B cell (primary cell): Measurements from ENCODE around the gene CACUL1. TPM values are rescaled to one million over a fixed set of nuclear protein-coding genes. Genes with fewer than 3 reads are reported as not detected.

Experiments
- ATAC-seq: fragments of 200-7000 bp; cut with Tn5 transposase; one replicate; pipeline ENCODE4 v1.10.0; 2021; ENCODE audit warnings: low read depth, mild to moderate bottlenecking, moderate number of reproducible peaks, moderate library complexity
- CTCF ChIA-PET: fragments of 350-600 bp; sonication (Branson Sonifier 250); formaldehyde crosslinking; loops from one replicate; lab custom pipeline; 2021; ENCODE audit warnings: antibody characterized with exemption, inconsistent platforms; lab: Charles Lee
- POLR2A ChIA-PET: fragments of 350-600 bp; sonication (Branson Sonifier 250); formaldehyde crosslinking; loops from one replicate; lab custom pipeline; 2021; ENCODE audit warnings: antibody characterized with exemption; lab: Charles Lee
- DNase-seq: peaks from one replicate; pipeline ENCODE4 v3.0.0; 2013
- H2AFZ ChIP-seq: 2 replicates; pipeline ENCODE4 v1.6.1; 2012; ENCODE audit warnings: mild to moderate bottlenecking, low read depth, low read length; ENCODE audit not compliant: insufficient read depth, poor library complexity, severe bottlenecking
- H3K27ac ChIP-seq, 2 donors: 1 replicate in 1 of 2; 2 replicates in 1 of 2; pipeline ENCODE4 v1.5.1; 2012 to 2013; ENCODE audit warnings: low read length in 2 of 2, mild to moderate bottlenecking in 2 of 2, moderate library complexity in 1 of 2
- H3K27me3 ChIP-seq, 4 experiments: fragments of 200-600 bp in 1 of 4; sonication (generic) in 1 of 4; replicated peaks in 1 of 4; 1 replicate in 2 of 4; 2 replicates in 2 of 4; pipeline versions ENCODE4 v1.6.1 to v1.7.0; 2013 to 2016; ENCODE audit warnings: low read length in 3 of 4, mild to moderate bottlenecking in 2 of 4, mixed read lengths in 1 of 4, moderate library complexity in 1 of 4; ENCODE audit not compliant: insufficient read depth in 4 of 4, control insufficient read depth in 3 of 4; ENCODE audit errors: control extremely low read depth in 1 of 4
- H3K36me3 ChIP-seq, 2 experiments: replicated peaks in 1 of 2; 1 replicate in 1 of 2; 2 replicates in 1 of 2; pipeline versions ENCODE4 v1.6.1 to v1.7.1; 2013; ENCODE audit warnings: low read length in 1 of 2; ENCODE audit not compliant: insufficient read depth in 2 of 2, control insufficient read depth in 1 of 2; ENCODE audit errors: control extremely low read depth in 1 of 2, extremely low read depth in 1 of 2
- H3K4me1 ChIP-seq, 2 donors: fragments of 200-600 bp in 1 of 2; sonication (generic) in 1 of 2; 1 replicate in 1 of 2; 2 replicates in 1 of 2; pipeline versions ENCODE4 v1.5.1 to v1.6.1; 2013 to 2017; ENCODE audit warnings: low read length in 2 of 2; ENCODE audit not compliant: control insufficient read depth in 2 of 2, insufficient read depth in 2 of 2
- H3K4me2 ChIP-seq: replicated peaks from 2 replicates; pipeline ENCODE3; 2012; ENCODE audit warnings: mild to moderate bottlenecking, low read depth, low read length; ENCODE audit not compliant: poor library complexity, severe bottlenecking
- H3K4me3 ChIP-seq, 5 experiments: fragments of 200-600 bp in 1 of 5; sonication (generic) in 1 of 5; 1 replicate in 3 of 5; 2 replicates in 2 of 5; pipeline versions ENCODE4 v1.5.1 to v1.7.0; 2011 to 2016; ENCODE audit warnings: low read length in 4 of 5, mild to moderate bottlenecking in 4 of 5, low read depth in 2 of 5, control low read depth in 1 of 5, moderate library complexity in 1 of 5; ENCODE audit not compliant: insufficient read depth in 1 of 5; ENCODE audit errors: control extremely low read depth in 1 of 5, extremely low read depth in 1 of 5
- H3K79me2 ChIP-seq: fragments of 200-600 bp; sonication (generic); one replicate; pipeline ENCODE4 v1.6.0; 2016; ENCODE audit warnings: low read length; ENCODE audit not compliant: control insufficient read depth, insufficient read depth
- H3K9ac ChIP-seq: fragments of 200-600 bp; sonication (generic); 2 replicates; pipeline ENCODE4 v1.6.1; 2017; ENCODE audit warnings: mild to moderate bottlenecking, low read length, moderate library complexity
- H3K9me3 ChIP-seq, 3 donors: one replicate each; pipeline versions ENCODE4 v1.6.1 to v1.7.1; 2013; ENCODE audit warnings: low read length in 2 of 3; ENCODE audit not compliant: control insufficient read depth in 2 of 3, insufficient read depth in 1 of 3; ENCODE audit errors: control extremely low read depth in 1 of 3
- H4K20me1 ChIP-seq: 2 replicates; pipeline ENCODE4 v1.6.0; 2012; ENCODE audit warnings: mild to moderate bottlenecking, low read length; ENCODE audit not compliant: insufficient read depth, control insufficient read depth, poor library complexity, severe bottlenecking
- H3K27ac Mint-ChIP-seq: one replicate; pipeline ENCODE4 v1.8.0; 2021; ENCODE audit warnings: mixed read lengths
- H3K27me3 Mint-ChIP-seq: one replicate; pipeline ENCODE4 v1.8.0; 2021; ENCODE audit warnings: mixed read lengths
- H3K4me1 Mint-ChIP-seq: one replicate; pipeline ENCODE4 v1.8.0; 2021; ENCODE audit warnings: mixed read lengths
- H3K4me3 Mint-ChIP-seq: one replicate; pipeline ENCODE4 v1.8.0; 2021; ENCODE audit warnings: mixed read lengths
- H3K9me3 Mint-ChIP-seq: one replicate; pipeline ENCODE4 v1.8.0; 2022; ENCODE audit warnings: mixed read lengths; ENCODE audit not compliant: insufficient read depth
- EZH2 ChIP-seq: IDR thresholded peaks from 2 replicates; pipeline ENCODE4 v1.6.1; 2012; ENCODE audit warnings: borderline replicate concordance, low read depth, mild to moderate bottlenecking, moderate library complexity, low read length; ENCODE audit not compliant: insufficient read depth, poor library complexity, severe bottlenecking
- WGBS: methylation state at CpG from one replicate; pipeline ENCODE4 v1.1.5; 2013; ENCODE audit warnings: missing lambda C conversion rate; ENCODE audit not compliant: insufficient coverage; 5-methylcytosine and 5-hydroxymethylcytosine counted together
- intact Hi-C: fragments of 100-400 bp; cut with micrococcal nuclease; formaldehyde crosslinking; loops from one replicate; pipeline ENCODE4 v1.10.0; 2022
- polyA plus RNA-seq: library from polyadenylated mRNA; depleted of rRNA; stranded (reverse); fragments of >200 nt; gene quantifications from 2 replicates; pipeline ENCODE4 v1.2.3, GENCODE V29; 2012
- total RNA-seq, 2 donors: library from RNA; stranded (reverse); fragments of 120-200 nt in 1 of 2; gene quantifications; 1 replicate in 1 of 2; 2 replicates in 1 of 2; pipeline versions ENCODE4 v1.2.3 to v1.2.4, GENCODE V29; 2013 to 2022
- TF ChIP-seq, protein P1 (sequence below): fragments of 200-600 bp; IDR thresholded peaks from one replicate; pipeline ENCODE4 v1.8.0; 2022; ENCODE audit warnings: antibody characterized with exemption, mild to moderate bottlenecking

The CACUL1 gene
- total and polyA plus RNA-seq, 2 donors (not counting 1 experiment from before 2014, with no cell fraction given) = 7.4 to 39.5 TPM

DNA sequence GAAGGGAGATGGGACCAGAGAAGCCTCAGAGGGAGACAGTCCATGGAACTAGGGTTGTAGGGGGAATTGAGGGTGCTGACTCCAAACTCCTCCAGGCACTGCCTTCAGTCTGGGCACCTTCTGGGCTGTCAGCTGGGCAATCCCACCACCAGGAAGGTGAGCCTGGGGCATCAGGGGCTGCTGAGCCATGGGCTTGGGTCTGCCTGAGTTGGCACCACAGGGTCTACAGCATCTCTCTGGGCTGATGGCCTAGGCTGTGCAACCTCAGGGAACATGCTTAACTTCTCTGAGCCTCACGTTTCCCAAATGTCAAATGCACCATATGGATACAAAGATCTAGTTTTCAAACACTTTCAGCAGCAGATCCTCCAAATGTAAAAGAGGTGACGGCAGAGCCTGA lies 112.5 kb downstream of the CACUL1 start:
- intact Hi-C loops = no loop called here
- Histone ChIP-seq H2AFZ (no peak overlapping the region), H3K79me2 (no peaks in the 10 kb centered on the region), H3K27me3 (no peaks in the 10 kb centered on the region), H3K27ac (no peak overlapping the region), H4K20me1 (no peaks in the 10 kb centered on the region), H3K9ac (no peak overlapping the region), H3K9me3 (peaks cover 0 to 22% (median 4%) of the 10 kb centered on the region in 3 donors), H3K4me1 (no peaks in the 10 kb centered on the region), H3K4me3 (no peak overlapping the region), H3K4me2 (no peak overlapping the region), H3K36me3 (no peaks in the 10 kb centered on the region)
- ChIA-PET POLR2A (no interaction called here), CTCF (no interaction called here)
- Mint-ChIP-seq H3K27ac (no peak overlapping the region), H3K4me1 (no peaks in the 10 kb centered on the region), H3K9me3 (peaks cover 7% of the 10 kb centered on the region), H3K27me3 (peaks cover 16% of the 10 kb centered on the region), H3K4me3 (no peak overlapping the region)
- TF ChIP-seq EZH2 = no peak
- TF ChIP-seq, protein P1, sequence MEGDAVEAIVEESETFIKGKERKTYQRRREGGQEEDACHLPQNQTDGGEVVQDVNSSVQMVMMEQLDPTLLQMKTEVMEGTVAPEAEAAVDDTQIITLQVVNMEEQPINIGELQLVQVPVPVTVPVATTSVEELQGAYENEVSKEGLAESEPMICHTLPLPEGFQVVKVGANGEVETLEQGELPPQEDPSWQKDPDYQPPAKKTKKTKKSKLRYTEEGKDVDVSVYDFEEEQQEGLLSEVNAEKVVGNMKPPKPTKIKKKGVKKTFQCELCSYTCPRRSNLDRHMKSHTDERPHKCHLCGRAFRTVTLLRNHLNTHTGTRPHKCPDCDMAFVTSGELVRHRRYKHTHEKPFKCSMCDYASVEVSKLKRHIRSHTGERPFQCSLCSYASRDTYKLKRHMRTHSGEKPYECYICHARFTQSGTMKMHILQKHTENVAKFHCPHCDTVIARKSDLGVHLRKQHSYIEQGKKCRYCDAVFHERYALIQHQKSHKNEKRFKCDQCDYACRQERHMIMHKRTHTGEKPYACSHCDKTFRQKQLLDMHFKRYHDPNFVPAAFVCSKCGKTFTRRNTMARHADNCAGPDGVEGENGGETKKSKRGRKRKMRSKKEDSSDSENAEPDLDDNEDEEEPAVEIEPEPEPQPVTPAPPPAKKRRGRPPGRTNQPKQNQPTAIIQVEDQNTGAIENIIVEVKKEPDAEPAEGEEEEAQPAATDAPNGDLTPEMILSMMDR = no peak
- no CpG with 5 or more reads among the region's 2 CpGs for WGBS
- ATAC-seq = no peak
- no peak for DNase-seq

DNA sequence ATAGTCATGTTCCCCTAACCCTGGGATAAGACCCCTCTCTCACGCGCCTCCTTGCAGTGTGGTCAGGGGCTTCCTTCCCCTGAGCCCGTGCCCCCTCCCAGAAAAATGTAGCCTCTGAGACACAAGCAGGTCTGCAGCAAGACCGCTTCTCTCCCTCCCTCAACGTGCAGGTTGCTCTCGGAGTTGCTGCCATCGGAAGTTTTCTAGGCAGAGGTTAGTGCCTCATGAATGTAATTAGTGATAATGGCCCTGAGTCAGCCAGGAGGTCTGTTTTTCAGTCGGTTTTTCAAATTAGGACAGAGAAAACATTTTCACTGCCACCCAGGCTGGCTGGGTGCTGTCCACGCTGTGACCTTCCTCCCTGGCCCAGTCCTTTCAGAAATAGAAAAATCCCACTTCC lies 116.1 kb downstream of the CACUL1 start:
- H3K36me3 ChIP-seq = no peaks in the 10 kb centered on the region
- no peaks in the 10 kb centered on the region for H3K4me1 Mint-ChIP-seq
- no peak overlapping the region for H2AFZ ChIP-seq
- H3K4me2 ChIP-seq = no peak overlapping the region
- ATAC-seq = no peak
- peaks cover 7% of the 10 kb centered on the region for H3K9me3 Mint-ChIP-seq
- no peak for DNase-seq
- H3K9ac ChIP-seq = no peak overlapping the region
- H3K27ac Mint-ChIP-seq = no peak overlapping the region
- intact Hi-C loops = no loop called here
- no peaks in the 10 kb centered on the region for H3K27me3 ChIP-seq
- WGBS = 78% methylated on average over 5 of the region's 9 CpGs
- no peak overlapping the region for H3K4me3 ChIP-seq
- peaks cover 0 to 22% (median 4%) of the 10 kb centered on the region in 3 donors for H3K9me3 ChIP-seq
- H3K4me3 Mint-ChIP-seq = no peak overlapping the region
- ChIA-PET CTCF (no interaction called here), POLR2A (no interaction called here)
- H3K79me2 ChIP-seq = no peaks in the 10 kb centered on the region
- H4K20me1 ChIP-seq = no peaks in the 10 kb centered on the region
- H3K4me1 ChIP-seq = no peaks in the 10 kb centered on the region
- no peak for TF ChIP-seq EZH2
- TF ChIP-seq, protein P1 = no peak
- peaks cover 32% of the 10 kb centered on the region for H3K27me3 Mint-ChIP-seq
- no peak overlapping the region for H3K27ac ChIP-seq
